ENCODE measurements around the gene HAL. TPM values are rescaled to one million over a fixed set of nuclear protein-coding genes. Genes with fewer than 3 reads are reported as not detected.

The HAL gene
- total and polyA plus RNA-seq, 2 of the 13 experiments (the other 11 are each of a cell fraction or from before 2014, with no cell fraction given) = 0.89 to 37.8 TPM

- TF ChIP-seq, protein P1, sequence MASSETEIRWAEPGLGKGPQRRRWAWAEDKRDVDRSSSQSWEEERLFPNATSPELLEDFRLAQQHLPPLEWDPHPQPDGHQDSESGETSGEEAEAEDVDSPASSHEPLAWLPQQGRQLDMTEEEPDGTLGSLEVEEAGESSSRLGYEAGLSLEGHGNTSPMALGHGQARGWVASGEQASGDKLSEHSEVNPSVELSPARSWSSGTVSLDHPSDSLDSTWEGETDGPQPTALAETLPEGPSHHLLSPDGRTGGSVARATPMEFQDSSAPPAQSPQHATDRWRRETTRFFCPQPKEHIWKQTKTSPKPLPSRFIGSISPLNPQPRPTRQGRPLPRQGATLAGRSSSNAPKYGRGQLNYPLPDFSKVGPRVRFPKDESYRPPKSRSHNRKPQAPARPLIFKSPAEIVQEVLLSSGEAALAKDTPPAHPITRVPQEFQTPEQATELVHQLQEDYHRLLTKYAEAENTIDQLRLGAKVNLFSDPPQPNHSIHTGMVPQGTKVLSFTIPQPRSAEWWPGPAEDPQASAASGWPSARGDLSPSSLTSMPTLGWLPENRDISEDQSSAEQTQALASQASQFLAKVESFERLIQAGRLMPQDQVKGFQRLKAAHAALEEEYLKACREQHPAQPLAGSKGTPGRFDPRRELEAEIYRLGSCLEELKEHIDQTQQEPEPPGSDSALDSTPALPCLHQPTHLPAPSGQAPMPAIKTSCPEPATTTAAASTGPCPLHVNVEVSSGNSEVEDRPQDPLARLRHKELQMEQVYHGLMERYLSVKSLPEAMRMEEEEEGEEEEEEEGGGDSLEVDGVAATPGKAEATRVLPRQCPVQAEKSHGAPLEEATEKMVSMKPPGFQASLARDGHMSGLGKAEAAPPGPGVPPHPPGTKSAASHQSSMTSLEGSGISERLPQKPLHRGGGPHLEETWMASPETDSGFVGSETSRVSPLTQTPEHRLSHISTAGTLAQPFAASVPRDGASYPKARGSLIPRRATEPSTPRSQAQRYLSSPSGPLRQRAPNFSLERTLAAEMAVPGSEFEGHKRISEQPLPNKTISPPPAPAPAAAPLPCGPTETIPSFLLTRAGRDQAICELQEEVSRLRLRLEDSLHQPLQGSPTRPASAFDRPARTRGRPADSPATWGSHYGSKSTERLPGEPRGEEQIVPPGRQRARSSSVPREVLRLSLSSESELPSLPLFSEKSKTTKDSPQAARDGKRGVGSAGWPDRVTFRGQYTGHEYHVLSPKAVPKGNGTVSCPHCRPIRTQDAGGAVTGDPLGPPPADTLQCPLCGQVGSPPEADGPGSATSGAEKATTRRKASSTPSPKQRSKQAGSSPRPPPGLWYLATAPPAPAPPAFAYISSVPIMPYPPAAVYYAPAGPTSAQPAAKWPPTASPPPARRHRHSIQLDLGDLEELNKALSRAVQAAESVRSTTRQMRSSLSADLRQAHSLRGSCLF (CRISPR knock-in tag; IDR thresholded peaks at IDR 0.05; ENCODE audit: borderline replicate concordance) = no peak
- TF ChIP-seq ZNF414 (CRISPR knock-in tag; IDR thresholded peaks at IDR 0.05) (peak; percentile 66; the same call in 1 of the 2 replicates), CREM (IDR thresholded peaks at IDR 0.05) (peak; percentile 87), CREM (CRISPR knock-in tag; IDR thresholded peaks at IDR 0.05) (no peak), SOX5 (CRISPR knock-in tag; IDR thresholded peaks at IDR 0.05; ENCODE audit: borderline replicate concordance) (peak; percentile 95), HNF4A (CRISPR knock-in tag; IDR thresholded peaks at IDR 0.05) (peak; percentile 90), PRMT3 (CRISPR knock-in tag; IDR thresholded peaks at IDR 0.05; ENCODE audit: borderline replicate concordance, low read depth) (no peak), BHLHE40 (IDR thresholded peaks at IDR 0.05; ENCODE audit: low read length) (0 out of 2 replicates have a peak, but pooled peaks have one; percentile 40), MAFK (conservative IDR thresholded peaks at IDR 0.05 in 1 of 2, IDR thresholded peaks at IDR 0.05 in 1 of 2; ENCODE audit: low read length in 2 of 2) (peak; percentile 21 to 26; a peak in 1 of 4 replicates), SP4 (CRISPR knock-in tag; IDR thresholded peaks at IDR 0.05) (peak; percentile 63), SMARCC2 (IDR thresholded peaks at IDR 0.05) (no peak), ESRRA (CRISPR knock-in tag; IDR thresholded peaks at IDR 0.05; ENCODE audit: low read depth) (peak; percentile 94), ZNF510 (CRISPR knock-in tag; IDR thresholded peaks at IDR 0.05; ENCODE audit: low read depth) (no peak), ZNF317 (CRISPR knock-in tag; IDR thresholded peaks at IDR 0.05) (no peak), ARHGAP35 (CRISPR knock-in tag; IDR thresholded peaks at IDR 0.05; ENCODE audit: borderline replicate concordance) (no peak), MZF1 (CRISPR knock-in tag; IDR thresholded peaks at IDR 0.05; ENCODE audit: borderline replicate concordance) (no peak), KLF16 (CRISPR knock-in tag; IDR thresholded peaks at IDR 0.05) (peak in 1 of 2 experiments; percentile 88; a peak in 1 of 4 replicates), TBX3 (IDR thresholded peaks at IDR 0.05; ENCODE audit: borderline replicate concordance) (peak; percentile 93), PTBP1 (IDR thresholded peaks at IDR 0.05; ENCODE audit: low read depth, low read length, poor library complexity, severe bottlenecking) (no peak), SKI (IDR thresholded peaks at IDR 0.05; ENCODE audit: partially characterized antibody) (peak; percentile 94), ZNF883 (CRISPR knock-in tag; IDR thresholded peaks at IDR 0.05; ENCODE audit: not compliant biosample characterization) (no peak), ZNF34 (CRISPR knock-in tag; IDR thresholded peaks at IDR 0.05; ENCODE audit: borderline replicate concordance) (no peak), JUND (CRISPR knock-in tag; IDR thresholded peaks at IDR 0.05) (peak; percentile 51; the same call in 1 of the 2 replicates), ZSCAN31 (CRISPR knock-in tag; IDR thresholded peaks at IDR 0.05; ENCODE audit: low read depth) (peak; percentile 67; the same call in 1 of the 2 replicates), ZNF180 (CRISPR knock-in tag; IDR thresholded peaks at IDR 0.05; ENCODE audit: borderline replicate concordance, low read depth) (no peak), SMC3 (IDR thresholded peaks at IDR 0.05; ENCODE audit: low read length) (peak; percentile 12; the same call in 1 of the 2 replicates)
Measured at GRCh38 chr12:95940514-95940913, 55.6 kb downstream of the HAL start (continued).
